HG03025 (cell line): ENCODE data around the gene OCRL.

Source experiments
- ATAC-seq: cut with Tn5 transposase; IDR thresholded peaks from one replicate; pipeline ENCODE4 v1.9.1; 2021; ENCODE audit warnings: mild to moderate bottlenecking, moderate library complexity; ENCODE audit not compliant: unreplicated experiment, low FRiP score

OCRL gene

GRCh38 chrX:129540068-129540653 lies at the start of gene OCRL:
OCRL (plus strand) TSS chrX:129540259; CDS start chrX:129540440, 181 bp downstream.
- ATAC-seq: peak; percentile 98

GRCh38 chrX:129490330-129490729 lies 49.7 kb upstream of the OCRL start:
- ATAC-seq: no peak

- no peak for ATAC-seq
These were observed 46.4 kb upstream of the OCRL start for GRCh38 chrX:129493643-129494042.

GRCh38 chrX:129494887-129495286 lies 45.2 kb upstream of the OCRL start:
- ATAC-seq: no peak

GRCh38 chrX:129495900-129496299 lies 44.2 kb upstream of the OCRL start:
- ATAC-seq: no peak

GRCh38 chrX:129496625-129497024 lies 43.4 kb upstream of the OCRL start:
- ATAC-seq: no peak

- ATAC-seq: no peak
These were observed 42.8 kb upstream of the OCRL start for GRCh38 chrX:129497146-129497843.

GRCh38 chrX:129510331-129510730 lies 29.7 kb upstream of the OCRL start:
- ATAC-seq: no peak

GRCh38 chrX:129511689-129512088 lies 28.4 kb upstream of the OCRL start:
- no peak for ATAC-seq

GRCh38 chrX:129512409-129512808 lies 27.6 kb upstream of the OCRL start:
- no peak for ATAC-seq

- ATAC-seq: no peak
These were observed 23.7 kb upstream of the OCRL start for GRCh38 chrX:129516402-129516801.

GRCh38 chrX:129520151-129520550 lies 19.9 kb upstream of the OCRL start:
- no peak for ATAC-seq

GRCh38 chrX:129522184-129523078 lies 17.6 kb upstream of the OCRL start:
- ATAC-seq: no peak

- ATAC-seq: no peak
These were observed 16.8 kb upstream of the OCRL start, which contains the start of gene SMARCA1 for GRCh38 chrX:129523079-129523911. SMARCA1 (minus strand) TSS chrX:129523490; CDS start chrX:129523370, 120 bp downstream.

- no peak for ATAC-seq
These were observed 15.7 kb upstream of the OCRL start for GRCh38 chrX:129524250-129524850.

- ATAC-seq: no peak
These were observed 14.9 kb upstream of the OCRL start for GRCh38 chrX:129525162-129525561.

- no peak for ATAC-seq
These were observed 14.2 kb upstream of the OCRL start for GRCh38 chrX:129525896-129526295.

- no peak for ATAC-seq
These were observed 10.3 kb upstream of the OCRL start for GRCh38 chrX:129529685-129530281.

GRCh38 chrX:129530410-129530809 lies 9.6 kb upstream of the OCRL start:
- ATAC-seq: no peak

- no peak for ATAC-seq
These were observed 8.9 kb upstream of the OCRL start for GRCh38 chrX:129531132-129531531.
